ENCODE data around the gene COL26A1. TPM values are rescaled to one million over a fixed set of nuclear protein-coding genes. Genes with fewer than 3 reads are reported as not detected.
"Not testable (repeated sequence)": the region's sequence is repeated elsewhere in the genome, so short reads cannot be mapped to it uniquely, and the experiment has no call there.

COL26A1 gene
- total RNA-seq, 2 donors from 2014 or later: not detected

GRCh38 chr7:101555269-101555920, 192.7 kb downstream of the COL26A1 start:
- no peak for ATAC-seq
- intact Hi-C loops (cut with DNase I): no loop called here
- DNase-seq: no peak

- no peak for DNase-seq
- no peak for ATAC-seq
- intact Hi-C loops (cut with DNase I): no loop called here
Observed at GRCh38 chr7:101555921-101556275, 193.2 kb downstream of the COL26A1 start.

- intact Hi-C loops (cut with DNase I): no loop called here
- no peak for ATAC-seq
Observed at GRCh38 chr7:101556453-101556968, 193.8 kb downstream of the COL26A1 start.

GRCh38 chr7:101557421-101557820, 194.7 kb downstream of the COL26A1 start:
- DNase-seq (no peak), ATAC-seq (no peak)
- intact Hi-C loops (cut with DNase I): no loop called here

More at GRCh38 chr7:101556453-101556968, 193.8 kb downstream of the COL26A1 start:
- no peak for DNase-seq

GRCh38 chr7:101557978-101558741, 195.5 kb downstream of the COL26A1 start:
- intact Hi-C loops (cut with DNase I): no loop called here
- ATAC-seq (no peak), DNase-seq (no peak)

- intact Hi-C loops (cut with DNase I): no loop called here
- ATAC-seq (no peak), DNase-seq (no peak)
Observed at GRCh38 chr7:101558742-101559325, 196.2 kb downstream of the COL26A1 start.

GRCh38 chr7:101559586-101559985, 196.9 kb downstream of the COL26A1 start:
- DNase-seq: no peak
- ATAC-seq: no peak
- intact Hi-C loops (cut with DNase I): no loop called here

GRCh38 chr7:101560021-101560420, 197.3 kb downstream of the COL26A1 start:
- ATAC-seq; DNase-seq; intact Hi-C loops (cut with DNase I): not testable (repeated sequence)

GRCh38 chr7:101560856-101561255, 198.2 kb downstream of the COL26A1 start:
- DNase-seq: no peak

GRCh38 chr7:101561293-101561692, 198.6 kb downstream of the COL26A1 start:
- DNase-seq; ATAC-seq; intact Hi-C loops (cut with DNase I): not testable (repeated sequence)

More at GRCh38 chr7:101560856-101561255, 198.2 kb downstream of the COL26A1 start:
- intact Hi-C loops (cut with DNase I): no loop called here
- no peak for ATAC-seq

GRCh38 chr7:101562531-101563197, 200.0 kb downstream of the COL26A1 start:
- no peak for ATAC-seq
- no peak for DNase-seq
- intact Hi-C loops (cut with DNase I): no loop called here

GRCh38 chr7:101563198-101563901, 200.7 kb downstream of the COL26A1 start:
- intact Hi-C loops (cut with DNase I): no loop called here
- DNase-seq (no peak), ATAC-seq (no peak)

GRCh38 chr7:101563943-101564777, 201.5 kb downstream of the COL26A1 start:
- intact Hi-C loops (cut with DNase I): no loop called here
- ATAC-seq (no peak), DNase-seq (no peak)

- ATAC-seq (no peak), DNase-seq (no peak)
- intact Hi-C loops (cut with DNase I): no loop called here
Observed at GRCh38 chr7:101564778-101565211, 202.1 kb downstream of the COL26A1 start.

- DNase-seq: no peak
- intact Hi-C loops (cut with DNase I): no loop called here
- ATAC-seq: no peak
Observed at GRCh38 chr7:101565601-101566209, 203.0 kb downstream of the COL26A1 start.

- no peak for DNase-seq
- intact Hi-C loops (cut with DNase I): no loop called here
- ATAC-seq: no peak
Observed at GRCh38 chr7:101567230-101567629, 204.6 kb downstream of the COL26A1 start.

- intact Hi-C loops (cut with DNase I): no loop called here
- DNase-seq (no peak), ATAC-seq (no peak)
Observed at GRCh38 chr7:101572156-101572555, 209.5 kb downstream of the COL26A1 start.

GRCh38 chr7:101575168-101575567, 212.5 kb downstream of the COL26A1 start:
- DNase-seq: no peak
- intact Hi-C loops (cut with DNase I): no loop called here
- ATAC-seq: no peak
